ENCODE measurements around the gene LNX1.

LNX1 gene

GRCh38 chr4:53563824-53564223 lies 27.5 kb downstream of the LNX1 start:
- peak; percentile 3 for DNase-seq

- DNase-seq: no peak
Observed at GRCh38 chr4:53562409-53562808, 28.9 kb downstream of the LNX1 start.

GRCh38 chr4:53559021-53559620 lies 32.2 kb downstream of the LNX1 start:
- no peak for DNase-seq

- no peak for DNase-seq
Observed at GRCh38 chr4:53558065-53558801, 33.1 kb downstream of the LNX1 start.

- DNase-seq: no peak
Observed at GRCh38 chr4:53557669-53558064, 33.6 kb downstream of the LNX1 start.

- DNase-seq: no peak
Observed at GRCh38 chr4:53556651-53557050, 34.6 kb downstream of the LNX1 start.

GRCh38 chr4:53553486-53554210 lies 37.6 kb downstream of the LNX1 start:
- DNase-seq: no peak

GRCh38 chr4:53552711-53553110 lies 38.6 kb downstream of the LNX1 start:
- DNase-seq: no peak

- no peak for DNase-seq
Observed at GRCh38 chr4:53551958-53552357, 39.3 kb downstream of the LNX1 start.

- DNase-seq: no peak
Observed at GRCh38 chr4:53551281-53551864, 39.9 kb downstream of the LNX1 start.

- no peak for DNase-seq
Observed at GRCh38 chr4:53548662-53549061, 42.6 kb downstream of the LNX1 start.

GRCh38 chr4:53547983-53548382 lies 43.3 kb downstream of the LNX1 start:
- DNase-seq: no peak

- no peak for DNase-seq
Observed at GRCh38 chr4:53545942-53546581, 45.2 kb downstream of the LNX1 start.

GRCh38 chr4:53545273-53545672 lies 46.0 kb downstream of the LNX1 start:
- DNase-seq: no peak

- DNase-seq: no peak
Observed at GRCh38 chr4:53543561-53543960, 47.7 kb downstream of the LNX1 start.

GRCh38 chr4:53541577-53542206 lies 49.6 kb downstream of the LNX1 start:
- no peak for DNase-seq

GRCh38 chr4:53538756-53539155 lies 52.5 kb downstream of the LNX1 start:
- no peak for DNase-seq

GRCh38 chr4:53537606-53538005 lies 53.7 kb downstream of the LNX1 start:
- no peak for DNase-seq

GRCh38 chr4:53536328-53536727 lies 55.0 kb downstream of the LNX1 start:
- no peak for DNase-seq

GRCh38 chr4:53535567-53535966 lies 55.7 kb downstream of the LNX1 start:
- DNase-seq: no peak

GRCh38 chr4:53534684-53535083 lies 56.6 kb downstream of the LNX1 start:
- no peak for DNase-seq

GRCh38 chr4:53532521-53532920 lies 58.8 kb downstream of the LNX1 start:
- no peak for DNase-seq
